Peyer's patch (tissue), 4 donors: ENCODE data around the gene ANK2.

ENCODE experiments used
- CTCF ChIP-seq, 6 experiments: fragments of 450-650 bp in 4 of 6; fragments of 200-600 bp in 2 of 6; sonication (generic) in 1 of 6; IDR thresholded peaks; one replicate each; pipeline ENCODE4 v1.5.1; 2017 to 2019; ENCODE audit warnings: antibody characterized with exemption in 6 of 6, mild to moderate bottlenecking in 3 of 6, moderate library complexity in 1 of 6
- POLR2A ChIP-seq, 2 donors: fragments of 450-650 bp; IDR thresholded peaks; one replicate each; pipeline ENCODE4 v1.5.1; 2017; ENCODE audit warnings: antibody characterized with exemption in 2 of 2, mild to moderate bottlenecking in 2 of 2, moderate library complexity in 2 of 2

GRCh38 chr4:113302051-113302450 lies 252.6 kb downstream of the ANK2 start:
- TF ChIP-seq CTCF (IDR thresholded peaks at IDR 0.05) (no peak), POLR2A (IDR thresholded peaks at IDR 0.05) (no peak)
